B cell (primary cell): ENCODE data around the gene PRKAG2. TPM values are rescaled to one million over a fixed set of nuclear protein-coding genes. Genes with fewer than 3 reads are reported as not detected.

Experiments used
- ATAC-seq: fragments of 200-7000 bp; cut with Tn5 transposase; one replicate; pipeline ENCODE4 v1.10.0; 2021; ENCODE audit warnings: low read depth, mild to moderate bottlenecking, moderate number of reproducible peaks, moderate library complexity
- CTCF ChIA-PET: fragments of 350-600 bp; sonication (Branson Sonifier 250); formaldehyde crosslinking; loops from one replicate; lab custom pipeline; 2021; ENCODE audit warnings: antibody characterized with exemption, inconsistent platforms; lab: Charles Lee
- POLR2A ChIA-PET: fragments of 350-600 bp; sonication (Branson Sonifier 250); formaldehyde crosslinking; loops from one replicate; lab custom pipeline; 2021; ENCODE audit warnings: antibody characterized with exemption; lab: Charles Lee
- DNase-seq: peaks from one replicate; pipeline ENCODE4 v3.0.0; 2013
- H2AFZ ChIP-seq: 2 replicates; pipeline ENCODE4 v1.6.1; 2012; ENCODE audit warnings: mild to moderate bottlenecking, low read depth, low read length; ENCODE audit not compliant: insufficient read depth, poor library complexity, severe bottlenecking
- H3K27ac ChIP-seq, 2 donors: 1 replicate in 1 of 2; 2 replicates in 1 of 2; pipeline ENCODE4 v1.5.1; 2012 to 2013; ENCODE audit warnings: low read length in 2 of 2, mild to moderate bottlenecking in 2 of 2, moderate library complexity in 1 of 2
- H3K27me3 ChIP-seq, 4 experiments: fragments of 200-600 bp in 1 of 4; sonication (generic) in 1 of 4; replicated peaks in 1 of 4; 1 replicate in 2 of 4; 2 replicates in 2 of 4; pipeline versions ENCODE4 v1.6.1 to v1.7.0; 2013 to 2016; ENCODE audit warnings: low read length in 3 of 4, mild to moderate bottlenecking in 2 of 4, mixed read lengths in 1 of 4, moderate library complexity in 1 of 4; ENCODE audit not compliant: insufficient read depth in 4 of 4, control insufficient read depth in 3 of 4; ENCODE audit errors: control extremely low read depth in 1 of 4
- H3K36me3 ChIP-seq, 2 experiments: replicated peaks in 1 of 2; 1 replicate in 1 of 2; 2 replicates in 1 of 2; pipeline versions ENCODE4 v1.6.1 to v1.7.1; 2013; ENCODE audit warnings: low read length in 1 of 2; ENCODE audit not compliant: insufficient read depth in 2 of 2, control insufficient read depth in 1 of 2; ENCODE audit errors: control extremely low read depth in 1 of 2, extremely low read depth in 1 of 2
- H3K4me1 ChIP-seq, 2 donors: fragments of 200-600 bp in 1 of 2; sonication (generic) in 1 of 2; 1 replicate in 1 of 2; 2 replicates in 1 of 2; pipeline versions ENCODE4 v1.5.1 to v1.6.1; 2013 to 2017; ENCODE audit warnings: low read length in 2 of 2; ENCODE audit not compliant: control insufficient read depth in 2 of 2, insufficient read depth in 2 of 2
- H3K4me2 ChIP-seq: replicated peaks from 2 replicates; pipeline ENCODE3; 2012; ENCODE audit warnings: mild to moderate bottlenecking, low read depth, low read length; ENCODE audit not compliant: poor library complexity, severe bottlenecking
- H3K4me3 ChIP-seq, 5 experiments: fragments of 200-600 bp in 1 of 5; sonication (generic) in 1 of 5; 1 replicate in 3 of 5; 2 replicates in 2 of 5; pipeline versions ENCODE4 v1.5.1 to v1.7.0; 2011 to 2016; ENCODE audit warnings: low read length in 4 of 5, mild to moderate bottlenecking in 4 of 5, low read depth in 2 of 5, control low read depth in 1 of 5, moderate library complexity in 1 of 5; ENCODE audit not compliant: insufficient read depth in 1 of 5; ENCODE audit errors: control extremely low read depth in 1 of 5, extremely low read depth in 1 of 5
- H3K79me2 ChIP-seq: fragments of 200-600 bp; sonication (generic); one replicate; pipeline ENCODE4 v1.6.0; 2016; ENCODE audit warnings: low read length; ENCODE audit not compliant: control insufficient read depth, insufficient read depth
- H3K9ac ChIP-seq: fragments of 200-600 bp; sonication (generic); 2 replicates; pipeline ENCODE4 v1.6.1; 2017; ENCODE audit warnings: mild to moderate bottlenecking, low read length, moderate library complexity
- H3K9me3 ChIP-seq, 3 donors: one replicate each; pipeline versions ENCODE4 v1.6.1 to v1.7.1; 2013; ENCODE audit warnings: low read length in 2 of 3; ENCODE audit not compliant: control insufficient read depth in 2 of 3, insufficient read depth in 1 of 3; ENCODE audit errors: control extremely low read depth in 1 of 3
- H4K20me1 ChIP-seq: 2 replicates; pipeline ENCODE4 v1.6.0; 2012; ENCODE audit warnings: mild to moderate bottlenecking, low read length; ENCODE audit not compliant: insufficient read depth, control insufficient read depth, poor library complexity, severe bottlenecking
- H3K27ac Mint-ChIP-seq: one replicate; pipeline ENCODE4 v1.8.0; 2021; ENCODE audit warnings: mixed read lengths
- H3K27me3 Mint-ChIP-seq: one replicate; pipeline ENCODE4 v1.8.0; 2021; ENCODE audit warnings: mixed read lengths
- H3K4me1 Mint-ChIP-seq: one replicate; pipeline ENCODE4 v1.8.0; 2021; ENCODE audit warnings: mixed read lengths
- H3K4me3 Mint-ChIP-seq: one replicate; pipeline ENCODE4 v1.8.0; 2021; ENCODE audit warnings: mixed read lengths
- H3K9me3 Mint-ChIP-seq: one replicate; pipeline ENCODE4 v1.8.0; 2022; ENCODE audit warnings: mixed read lengths; ENCODE audit not compliant: insufficient read depth
- EZH2 ChIP-seq: IDR thresholded peaks from 2 replicates; pipeline ENCODE4 v1.6.1; 2012; ENCODE audit warnings: borderline replicate concordance, low read depth, mild to moderate bottlenecking, moderate library complexity, low read length; ENCODE audit not compliant: insufficient read depth, poor library complexity, severe bottlenecking
- WGBS: methylation state at CpG from one replicate; pipeline ENCODE4 v1.1.5; 2013; ENCODE audit warnings: missing lambda C conversion rate; ENCODE audit not compliant: insufficient coverage; 5-methylcytosine and 5-hydroxymethylcytosine counted together
- intact Hi-C: fragments of 100-400 bp; cut with micrococcal nuclease; formaldehyde crosslinking; loops from one replicate; pipeline ENCODE4 v1.10.0; 2022
- polyA plus RNA-seq: library from polyadenylated mRNA; depleted of rRNA; stranded (reverse); fragments of >200 nt; gene quantifications from 2 replicates; pipeline ENCODE4 v1.2.3, GENCODE V29; 2012
- total RNA-seq, 2 donors: library from RNA; stranded (reverse); fragments of 120-200 nt in 1 of 2; gene quantifications; 1 replicate in 1 of 2; 2 replicates in 1 of 2; pipeline versions ENCODE4 v1.2.3 to v1.2.4, GENCODE V29; 2013 to 2022
- TF ChIP-seq, protein P1 (sequence below): fragments of 200-600 bp; IDR thresholded peaks from one replicate; pipeline ENCODE4 v1.8.0; 2022; ENCODE audit warnings: antibody characterized with exemption, mild to moderate bottlenecking

PRKAG2 gene
- total and polyA plus RNA-seq, 2 donors (not counting 1 experiment from before 2014, with no cell fraction given) = 22.1 to 56.3 TPM

DNA sequence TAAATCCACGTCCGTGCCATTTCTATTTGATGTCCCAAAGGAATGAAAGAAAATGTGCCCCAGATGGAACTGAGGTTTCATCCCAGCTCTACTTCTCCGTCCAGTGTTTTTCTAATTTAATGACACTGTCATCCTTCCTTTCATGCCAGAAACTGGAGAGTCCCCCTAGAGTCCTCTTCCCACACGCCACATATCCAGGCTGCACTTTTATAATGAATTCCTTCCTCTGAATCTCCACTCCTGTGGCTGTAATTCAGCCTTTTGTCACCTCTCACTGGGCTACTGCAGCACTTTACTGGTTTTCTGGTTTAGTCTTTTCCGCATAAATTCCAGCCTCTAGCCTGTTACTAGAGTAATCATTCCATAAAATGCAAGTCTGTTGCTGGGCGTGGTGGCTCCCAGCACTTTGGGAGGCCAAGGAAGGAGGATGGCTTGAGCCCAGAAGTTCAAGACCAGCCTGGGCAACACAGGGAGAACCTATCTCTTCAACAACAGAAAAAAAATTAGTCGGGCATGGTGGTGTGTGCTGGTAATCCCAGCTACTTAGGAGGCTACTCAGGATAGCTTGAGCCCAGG, 214.6 kb downstream of the PRKAG2 start:
- Histone ChIP-seq H3K9me3 (peaks cover 0 to 7% (median 4%) of the 10 kb centered on the region in 3 donors), H3K79me2 (no peaks in the 10 kb centered on the region), H3K4me2 (no peak overlapping the region), H3K27ac (no peak overlapping the region), H3K36me3 (peaks cover 0 to 4% of the 10 kb centered on the region in 2 experiments), H2AFZ (no peak overlapping the region), H3K9ac (no peak overlapping the region), H3K27me3 (no peaks in the 10 kb centered on the region), H3K4me3 (no peak overlapping the region), H4K20me1 (peaks cover 8% of the 10 kb centered on the region), H3K4me1 (no peaks in the 10 kb centered on the region)
- 80% methylated on average over 5 of the region's 7 CpGs for WGBS
- CTCF ChIA-PET = no interaction called here
- no peaks in the 10 kb centered on the region for H3K9me3 Mint-ChIP-seq
- DNase-seq (no peak), ATAC-seq (no peak)
- no peaks in the 10 kb centered on the region for H3K27me3 Mint-ChIP-seq
- TF ChIP-seq EZH2 = no peak
- TF ChIP-seq, protein P1, sequence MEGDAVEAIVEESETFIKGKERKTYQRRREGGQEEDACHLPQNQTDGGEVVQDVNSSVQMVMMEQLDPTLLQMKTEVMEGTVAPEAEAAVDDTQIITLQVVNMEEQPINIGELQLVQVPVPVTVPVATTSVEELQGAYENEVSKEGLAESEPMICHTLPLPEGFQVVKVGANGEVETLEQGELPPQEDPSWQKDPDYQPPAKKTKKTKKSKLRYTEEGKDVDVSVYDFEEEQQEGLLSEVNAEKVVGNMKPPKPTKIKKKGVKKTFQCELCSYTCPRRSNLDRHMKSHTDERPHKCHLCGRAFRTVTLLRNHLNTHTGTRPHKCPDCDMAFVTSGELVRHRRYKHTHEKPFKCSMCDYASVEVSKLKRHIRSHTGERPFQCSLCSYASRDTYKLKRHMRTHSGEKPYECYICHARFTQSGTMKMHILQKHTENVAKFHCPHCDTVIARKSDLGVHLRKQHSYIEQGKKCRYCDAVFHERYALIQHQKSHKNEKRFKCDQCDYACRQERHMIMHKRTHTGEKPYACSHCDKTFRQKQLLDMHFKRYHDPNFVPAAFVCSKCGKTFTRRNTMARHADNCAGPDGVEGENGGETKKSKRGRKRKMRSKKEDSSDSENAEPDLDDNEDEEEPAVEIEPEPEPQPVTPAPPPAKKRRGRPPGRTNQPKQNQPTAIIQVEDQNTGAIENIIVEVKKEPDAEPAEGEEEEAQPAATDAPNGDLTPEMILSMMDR = no peak
- intact Hi-C loops = no loop called here
- H3K27ac Mint-ChIP-seq = no peak overlapping the region
- POLR2A ChIA-PET = no interaction called here
- no peaks in the 10 kb centered on the region for H3K4me1 Mint-ChIP-seq
- H3K4me3 Mint-ChIP-seq = no peak overlapping the region

DNA sequence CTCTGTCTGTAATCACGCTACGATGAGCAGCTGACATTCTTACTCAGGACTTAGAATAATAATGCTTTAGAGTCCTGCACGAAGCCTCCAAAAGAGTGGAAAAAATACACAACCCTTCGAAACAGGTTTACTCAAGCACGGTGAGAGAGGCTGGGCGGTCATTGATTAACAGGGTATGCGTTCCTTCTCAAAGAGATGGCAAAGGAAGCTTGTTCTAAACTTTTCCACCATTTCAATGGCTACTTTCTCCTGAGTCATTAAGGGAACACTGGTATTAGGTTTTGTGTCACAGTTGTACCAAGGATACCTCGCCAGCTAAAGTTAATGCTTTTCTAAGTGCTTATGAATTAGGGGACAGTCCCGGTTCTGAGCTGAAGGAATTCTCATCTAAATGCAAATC, 215.3 kb downstream of the PRKAG2 start:
- H3K4me3 ChIP-seq = no peak overlapping the region
- POLR2A ChIA-PET = no interaction called here
- no peak for DNase-seq
- H3K27ac ChIP-seq = no peak overlapping the region
- no peak overlapping the region for H3K27ac Mint-ChIP-seq
- H3K9me3 Mint-ChIP-seq = no peaks in the 10 kb centered on the region
- CTCF ChIA-PET = no interaction called here
- H3K4me2 ChIP-seq = no peak overlapping the region
- peaks cover 0 to 3% (median 0%) of the 10 kb centered on the region in 3 donors for H3K9me3 ChIP-seq
- H3K4me3 Mint-ChIP-seq = no peak overlapping the region
- H2AFZ ChIP-seq = no peak overlapping the region
- TF ChIP-seq EZH2 = no peak
- TF ChIP-seq, protein P1 = no peak
- H3K27me3 Mint-ChIP-seq = no peaks in the 10 kb centered on the region
- H3K4me1 Mint-ChIP-seq = no peaks in the 10 kb centered on the region
- H4K20me1 ChIP-seq = peaks cover 8% of the 10 kb centered on the region
- no peaks in the 10 kb centered on the region for H3K27me3 ChIP-seq
- intact Hi-C loops = no loop called here
- H3K79me2 ChIP-seq = no peaks in the 10 kb centered on the region
- 100% methylated on average over 4 of the region's 9 CpGs for WGBS
- no peaks in the 10 kb centered on the region for H3K36me3 ChIP-seq
- no peaks in the 10 kb centered on the region for H3K4me1 ChIP-seq
- H3K9ac ChIP-seq = no peak overlapping the region
- ATAC-seq = no peak
